Osteoblast (primary cell): ENCODE results near the gene MS4A8. TPM values are rescaled to one million over a fixed set of nuclear protein-coding genes. Genes with fewer than 3 reads are reported as not detected.
"Not testable (repeated sequence)": the region's sequence is repeated elsewhere in the genome, so short reads cannot be mapped to it uniquely, and the experiment has no call there.

Experiments used
- DNase-seq: peaks from one replicate; pipeline ENCODE4 v3.0.0; 2011; ENCODE audit warnings: low spot score, mixed read lengths; ENCODE audit not compliant: insufficient read length; ENCODE audit errors: missing footprints
- H2AFZ ChIP-seq: 2 replicates; pipeline ENCODE4 v1.6.0; 2011; ENCODE audit warnings: mild to moderate bottlenecking, low read length
- H3K27ac ChIP-seq: 2 replicates; pipeline ENCODE4 v1.5.1; 2011; ENCODE audit warnings: mild to moderate bottlenecking, low read depth, low read length, moderate library complexity
- H3K27me3 ChIP-seq: 2 replicates; pipeline ENCODE4 v1.6.0; 2012; ENCODE audit warnings: mild to moderate bottlenecking, control low read depth, inconsistent platforms, low read length, moderate library complexity; ENCODE audit not compliant: insufficient read depth
- H3K36me3 ChIP-seq: 2 replicates; pipeline ENCODE4 v1.5.1; 2011; ENCODE audit warnings: mild to moderate bottlenecking, low read length, control low read depth, moderate library complexity; ENCODE audit not compliant: insufficient read depth
- H3K4me1 ChIP-seq: 2 replicates; pipeline ENCODE4 v1.5.1; 2011; ENCODE audit warnings: mild to moderate bottlenecking, low read length, control low read depth, moderate library complexity; ENCODE audit not compliant: insufficient read depth
- H3K4me2 ChIP-seq: 2 replicates; pipeline ENCODE4 v1.6.0; 2011; ENCODE audit warnings: mild to moderate bottlenecking, low read length; ENCODE audit not compliant: insufficient read depth
- H3K4me3 ChIP-seq: fragments of 200-600 bp; sonication (generic); 3 replicates; pipeline ENCODE4 v1.5.1; 2012; ENCODE audit warnings: mild to moderate bottlenecking, low read length, inconsistent platforms; ENCODE audit not compliant: insufficient read depth
- H3K79me2 ChIP-seq: 2 replicates; pipeline ENCODE4 v1.6.0; 2012; ENCODE audit warnings: mild to moderate bottlenecking, low read length, control low read depth, inconsistent platforms; ENCODE audit not compliant: insufficient read depth
- H3K9me3 ChIP-seq: 2 replicates; pipeline ENCODE4 v1.5.1; 2011; ENCODE audit warnings: low read depth, low read length, control low read depth
- H4K20me1 ChIP-seq: 2 replicates; pipeline ENCODE4 v1.6.0; 2012; ENCODE audit warnings: mild to moderate bottlenecking, low read length, control low read depth; ENCODE audit not compliant: insufficient read depth
- CTCF ChIP-seq: IDR thresholded peaks from 2 replicates; pipeline ENCODE4 v1.5.1; 2011; ENCODE audit warnings: mild to moderate bottlenecking, low read depth, low read length, moderate library complexity; ENCODE audit errors: extremely low read depth
- total RNA-seq: library from RNA; depleted of rRNA; stranded (reverse); fragments of >200 nt; gene quantifications from 2 replicates; pipeline ENCODE4 v1.2.3, GENCODE V29; 2012

Gene MS4A8
- total RNA-seq, 1 donor = not detected

DNA sequence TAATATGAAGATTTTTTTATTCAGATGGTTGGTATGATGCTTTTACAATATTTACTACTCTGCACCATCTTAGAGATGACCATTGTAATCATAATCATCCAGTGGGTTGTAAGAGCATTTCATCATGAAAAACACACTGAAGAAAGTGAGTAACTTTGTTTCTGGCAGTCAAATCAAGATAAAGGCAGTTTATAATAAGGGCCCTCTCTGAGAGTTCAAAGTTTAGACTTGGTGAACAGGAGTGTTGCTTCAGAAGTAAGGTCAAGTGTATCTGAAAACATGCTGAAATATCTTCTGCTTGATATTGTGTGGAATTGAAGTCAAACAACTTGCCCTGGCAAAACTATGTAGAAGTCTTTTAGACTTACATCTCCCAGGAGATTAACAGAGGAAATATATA, 19.5 kb upstream of the MS4A8 start:
- no peaks in the 10 kb centered on the region for H3K9me3 ChIP-seq
- H3K4me1 ChIP-seq = no peaks in the 10 kb centered on the region
- no peak for TF ChIP-seq CTCF
- no peak overlapping the region for H2AFZ ChIP-seq
- H4K20me1 ChIP-seq = no peaks in the 10 kb centered on the region
- no peaks in the 10 kb centered on the region for H3K27me3 ChIP-seq
- no peaks in the 10 kb centered on the region for H3K36me3 ChIP-seq
- DNase-seq = no peak
- no peaks in the 10 kb centered on the region for H3K79me2 ChIP-seq
- no peak overlapping the region for H3K4me2 ChIP-seq
- no peak overlapping the region for H3K4me3 ChIP-seq
- H3K27ac ChIP-seq = no peak overlapping the region

DNA sequence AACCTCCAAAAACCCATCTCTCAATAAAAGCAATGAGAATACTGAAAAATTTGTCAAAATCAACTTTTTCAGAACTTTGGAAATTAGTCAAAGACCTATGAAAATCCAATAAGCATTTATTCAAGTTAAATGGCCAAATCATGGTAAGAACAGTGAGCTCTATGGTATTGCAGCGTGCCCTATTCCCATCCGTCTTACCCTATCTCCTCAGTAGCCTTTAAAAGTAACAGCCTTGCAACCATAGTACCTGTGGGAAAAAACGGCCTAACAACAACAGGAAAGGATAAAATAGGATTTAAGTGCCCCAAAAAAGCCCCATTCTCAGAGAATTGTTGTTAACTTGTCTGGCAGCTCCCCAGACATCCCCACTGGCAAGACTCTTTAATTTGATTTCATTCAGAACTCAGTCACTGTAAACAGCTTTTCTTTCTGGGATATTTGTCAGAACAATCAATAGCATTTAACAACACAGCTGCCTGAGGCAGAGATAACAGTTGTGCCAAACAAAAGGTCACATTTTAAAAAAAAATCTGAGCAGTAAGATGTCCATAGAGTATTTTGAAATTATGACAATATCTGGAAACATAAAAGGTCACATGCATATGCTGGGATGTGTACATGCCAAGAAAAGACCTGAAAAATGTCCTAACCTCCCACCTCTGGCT, 18.8 kb upstream of the MS4A8 start:
- no peak for DNase-seq
- no peak for TF ChIP-seq CTCF

GRCh38 chr11:60684541-60684848, 14.9 kb upstream of the MS4A8 start:
- not testable (repeated sequence) for H3K9me3 ChIP-seq, H3K4me2 ChIP-seq, H3K27me3 ChIP-seq, H3K27ac ChIP-seq, DNase-seq, H2AFZ ChIP-seq, H3K36me3 ChIP-seq, H4K20me1 ChIP-seq, H3K4me1 ChIP-seq, H3K4me3 ChIP-seq, H3K79me2 ChIP-seq

More for the DNA sequence above, 18.8 kb upstream of the MS4A8 start:
- Histone ChIP-seq H3K36me3 (no peaks in the 10 kb centered on the region), H2AFZ (no peak overlapping the region), H3K27ac (no peak overlapping the region), H3K4me2 (no peak overlapping the region), H3K27me3 (no peaks in the 10 kb centered on the region), H3K4me1 (no peaks in the 10 kb centered on the region), H3K9me3 (no peaks in the 10 kb centered on the region), H3K79me2 (no peaks in the 10 kb centered on the region), H4K20me1 (no peaks in the 10 kb centered on the region), H3K4me3 (no peak overlapping the region)

DNA sequence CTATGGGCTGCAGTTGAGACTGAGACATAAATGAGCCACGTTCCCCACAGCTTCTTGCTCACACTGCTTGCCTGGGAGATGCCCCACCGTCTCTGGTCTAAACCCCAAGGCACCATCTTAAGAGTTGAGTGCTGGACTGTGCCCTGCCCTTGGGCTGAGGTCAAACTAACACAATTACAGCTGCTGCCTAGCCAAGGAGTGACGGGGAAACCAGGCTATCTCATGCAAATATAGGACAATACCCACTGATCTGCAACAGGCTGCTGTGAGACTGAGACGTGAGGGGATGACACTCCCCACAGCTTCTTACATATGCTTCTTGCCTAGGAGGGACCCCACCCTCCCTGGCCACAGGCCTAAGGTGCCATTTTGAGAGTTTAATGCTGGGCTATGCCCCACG, 7.8 kb upstream of the MS4A8 start:
- Histone ChIP-seq H3K9me3 (no peaks in the 10 kb centered on the region), H3K27me3 (no peaks in the 10 kb centered on the region), H3K4me3 (no peak overlapping the region), H3K36me3 (no peaks in the 10 kb centered on the region), H3K4me1 (no peaks in the 10 kb centered on the region), H3K27ac (no peak overlapping the region), H2AFZ (no peak overlapping the region), H3K79me2 (no peaks in the 10 kb centered on the region), H3K4me2 (no peak overlapping the region), H4K20me1 (no peaks in the 10 kb centered on the region)
- TF ChIP-seq CTCF = no peak
- DNase-seq = no peak
